RWPE1 (cell line): ENCODE data around the gene LDB3.

ENCODE experiments used
- CTCF ChIA-PET: fragments of 350-600 bp; sonication (Branson Sonifier 250); formaldehyde crosslinking; extraction: SDS; loops from one replicate; lab custom pipeline; 2021; lab: Yijun Ruan, JAX
- POLR2A ChIA-PET: fragments of 400-600 bp; formaldehyde crosslinking; extraction: SDS; loops from one replicate; lab custom pipeline; 2020; ENCODE audit warnings: antibody characterized with exemption; ENCODE audit not compliant: low non-redundant PET; lab: Yijun Ruan, JAX
- DNase-seq: peaks from one replicate; pipeline ENCODE4 v3.0.0; 2012; ENCODE audit warnings: low spot score
- H3K27ac ChIP-seq: fragments of 450-650 bp; 2 replicates; pipeline ENCODE4 v1.5.1; 2017
- CTCF ChIP-seq: fragments of 450-650 bp; conservative IDR thresholded peaks from 2 replicates; pipeline ENCODE4 v1.5.1; 2017; ENCODE audit warnings: low read depth, mild to moderate bottlenecking

Gene LDB3

GRCh38 chr10:86674912-86675311 is 6.6 kb downstream of the LDB3 start:
- TF ChIP-seq CTCF, result no peak
- CTCF ChIA-PET, result interaction anchor here (0.5 to 1.0 kb wide), 2 partner anchors 9 to 204 kb away, joined by 3 to 4 read pairs; no protein-coding TSS in a partner anchor
- POLR2A ChIA-PET, result no interaction called here

GRCh38 chr10:86677374-86677773 is 9.1 kb downstream of the LDB3 start:
- POLR2A ChIA-PET, result no interaction called here
- DNase-seq, result no peak
- CTCF ChIA-PET, result interaction anchor here (1.1 kb wide), 1 partner anchor 16 kb away, joined by 4 read pairs; no protein-coding TSS in a partner anchor
- no peak for TF ChIP-seq CTCF
- H3K27ac ChIP-seq, result no peak overlapping the region

More at GRCh38 chr10:86674912-86675311, 6.6 kb downstream of the LDB3 start:
- DNase-seq, result no peak
- H3K27ac ChIP-seq, result no peak overlapping the region

GRCh38 chr10:86678999-86679792 is 10.9 kb downstream of the LDB3 start:
- CTCF ChIA-PET, result interaction anchor here (0.9 kb wide), 1 partner anchor 9 kb away, joined by 3 read pairs; no protein-coding TSS in a partner anchor
- no peak overlapping the region for H3K27ac ChIP-seq
- TF ChIP-seq CTCF, result no peak
- no peak for DNase-seq
- POLR2A ChIA-PET, result no interaction called here

- TF ChIP-seq CTCF, result no peak
- no peak overlapping the region for H3K27ac ChIP-seq
- POLR2A ChIA-PET, result no interaction called here
- CTCF ChIA-PET, result interaction anchor here (0.6 kb wide), 1 partner anchor 157 kb away, joined by 4 read pairs; no protein-coding TSS in a partner anchor
- no peak for DNase-seq
These were observed 12.7 kb downstream of the LDB3 start for GRCh38 chr10:86681047-86681446.

GRCh38 chr10:86681722-86682386 is 13.5 kb downstream of the LDB3 start:
- no peak for DNase-seq
- ChIA-PET POLR2A (interaction anchor here (0.5 kb wide), 1 partner anchor 57 kb away, joined by 4 read pairs; no protein-coding TSS in a partner anchor), CTCF (interaction anchor here (0.5 to 0.8 kb wide), 3 partner anchors 9 to 257 kb away, joined by 3 to 10 read pairs (median 4); no protein-coding TSS in a partner anchor)
- TF ChIP-seq CTCF, result no peak
- H3K27ac ChIP-seq, result no peak overlapping the region

GRCh38 chr10:86682675-86683074 is 14.4 kb downstream of the LDB3 start:
- POLR2A ChIA-PET, result interaction anchor here (0.5 kb wide), 1 partner anchor 58 kb away, joined by 4 read pairs; no protein-coding TSS in a partner anchor

More at GRCh38 chr10:86682675-86683074, 14.4 kb downstream of the LDB3 start:
- H3K27ac ChIP-seq, result no peak overlapping the region
- no peak for DNase-seq
- CTCF ChIA-PET, result interaction anchor here (0.6 to 0.8 kb wide), 5 partner anchors 71 to 263 kb away, joined by 3 to 10 read pairs (median 3); no protein-coding TSS in a partner anchor
- TF ChIP-seq CTCF, result no peak
